HG03571 (cell line): Measurements from ENCODE around the gene MAN2A2.

Experiments
- ATAC-seq: cut with Tn5 transposase; IDR thresholded peaks from one replicate; pipeline ENCODE4 v1.9.1; 2021; ENCODE audit not compliant: unreplicated experiment

Gene MAN2A2

GRCh38 chr15:90883976-90884718 lies 19.0 kb upstream of the MAN2A2 start, which contains the start of gene FES:
Gene FES, plus strand, starts transcription at chr15:90884504. Its CDS starts 542 bp downstream, at chr15:90885046.
- no peak for ATAC-seq

- ATAC-seq = no peak
Observed at GRCh38 chr15:90884719-90885431, 18.2 kb upstream of the MAN2A2 start.

GRCh38 chr15:90885432-90886290 lies 17.4 kb upstream of the MAN2A2 start:
- ATAC-seq = peak; percentile 65

GRCh38 chr15:90886291-90886614 lies 16.8 kb upstream of the MAN2A2 start:
- no peak for ATAC-seq

GRCh38 chr15:90887037-90887481 lies 16.0 kb upstream of the MAN2A2 start:
- ATAC-seq = no peak

- no peak for ATAC-seq
Observed at GRCh38 chr15:90889313-90889730, 13.8 kb upstream of the MAN2A2 start.

GRCh38 chr15:90889736-90890456 lies 13.2 kb upstream of the MAN2A2 start:
- no peak for ATAC-seq

GRCh38 chr15:90890839-90891238 lies 12.3 kb upstream of the MAN2A2 start:
- no peak for ATAC-seq

- ATAC-seq = no peak
Observed at GRCh38 chr15:90891346-90891949, 11.7 kb upstream of the MAN2A2 start.

GRCh38 chr15:90892023-90892422 lies 11.1 kb upstream of the MAN2A2 start:
- no peak for ATAC-seq

- no peak for ATAC-seq
Observed at GRCh38 chr15:90892498-90893174, 10.5 kb upstream of the MAN2A2 start.

GRCh38 chr15:90893175-90894090 lies 9.7 kb upstream of the MAN2A2 start:
- ATAC-seq = no peak

- no peak for ATAC-seq
Observed at GRCh38 chr15:90895571-90896117, 7.5 kb upstream of the MAN2A2 start.

GRCh38 chr15:90897131-90897655 lies 5.9 kb upstream of the MAN2A2 start:
- peak; percentile 52 for ATAC-seq

GRCh38 chr15:90901175-90902039 lies 1.7 kb upstream of the MAN2A2 start:
- no peak for ATAC-seq

- ATAC-seq = peak; percentile 71
Observed at GRCh38 chr15:90902040-90902839, 862 bp upstream of the MAN2A2 start.
